ENCODE results near the gene PLA2G15.
A peak's percentile ranks its signal among the peaks of the same experiment; 100 is the strongest.

DNA sequence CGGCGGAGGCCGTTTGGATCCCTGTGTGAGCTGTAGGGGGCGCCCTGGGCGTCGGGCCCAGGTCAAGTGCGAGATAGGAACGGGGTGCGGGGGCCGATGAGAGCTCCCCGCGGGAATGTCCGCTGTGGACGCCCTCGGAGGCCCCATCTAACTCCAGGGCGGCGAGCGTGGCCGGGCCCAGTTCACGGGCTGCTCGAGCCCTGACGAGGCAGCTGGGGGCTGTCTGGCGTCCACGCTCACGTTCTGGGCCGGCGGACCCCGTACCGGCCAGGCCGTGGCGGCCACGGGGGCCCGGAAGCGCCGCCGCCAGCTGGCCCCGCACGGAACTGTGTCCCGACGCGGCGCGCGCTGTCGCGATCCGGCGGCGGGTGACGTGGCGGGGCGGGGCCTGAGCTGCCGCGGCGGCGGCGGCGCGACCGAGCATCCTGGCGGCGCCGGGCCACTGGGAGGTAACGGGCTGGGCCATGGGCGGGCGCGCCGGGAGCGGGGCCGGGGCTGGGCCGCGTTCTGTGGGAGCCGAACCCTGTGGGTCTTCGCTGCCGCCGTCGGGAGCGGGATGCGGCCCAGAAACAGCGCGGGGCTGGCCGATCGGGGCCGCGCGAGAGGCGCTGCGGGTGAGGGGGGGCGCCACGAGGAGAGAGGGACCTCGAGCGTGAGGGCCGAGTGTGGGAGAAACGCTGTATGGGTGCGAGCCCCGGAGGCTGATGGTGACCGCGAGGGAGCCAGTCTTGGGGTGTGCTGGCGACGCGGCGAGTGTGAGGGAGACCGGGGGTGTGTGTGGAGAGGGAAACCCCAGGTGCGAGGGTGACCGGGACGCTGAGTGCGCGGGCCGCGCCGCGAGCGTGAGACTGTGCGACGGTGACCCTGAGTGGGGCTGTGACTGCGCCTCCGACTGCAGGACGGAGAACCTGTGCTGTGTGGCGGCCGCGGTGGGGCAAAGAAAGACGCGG is 19.2 kb downstream of the PLA2G15 start, which contains the start of gene SLC7A6:
- TF ChIP-seq, protein P1, sequence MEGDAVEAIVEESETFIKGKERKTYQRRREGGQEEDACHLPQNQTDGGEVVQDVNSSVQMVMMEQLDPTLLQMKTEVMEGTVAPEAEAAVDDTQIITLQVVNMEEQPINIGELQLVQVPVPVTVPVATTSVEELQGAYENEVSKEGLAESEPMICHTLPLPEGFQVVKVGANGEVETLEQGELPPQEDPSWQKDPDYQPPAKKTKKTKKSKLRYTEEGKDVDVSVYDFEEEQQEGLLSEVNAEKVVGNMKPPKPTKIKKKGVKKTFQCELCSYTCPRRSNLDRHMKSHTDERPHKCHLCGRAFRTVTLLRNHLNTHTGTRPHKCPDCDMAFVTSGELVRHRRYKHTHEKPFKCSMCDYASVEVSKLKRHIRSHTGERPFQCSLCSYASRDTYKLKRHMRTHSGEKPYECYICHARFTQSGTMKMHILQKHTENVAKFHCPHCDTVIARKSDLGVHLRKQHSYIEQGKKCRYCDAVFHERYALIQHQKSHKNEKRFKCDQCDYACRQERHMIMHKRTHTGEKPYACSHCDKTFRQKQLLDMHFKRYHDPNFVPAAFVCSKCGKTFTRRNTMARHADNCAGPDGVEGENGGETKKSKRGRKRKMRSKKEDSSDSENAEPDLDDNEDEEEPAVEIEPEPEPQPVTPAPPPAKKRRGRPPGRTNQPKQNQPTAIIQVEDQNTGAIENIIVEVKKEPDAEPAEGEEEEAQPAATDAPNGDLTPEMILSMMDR (IDR thresholded peaks at IDR 0.05), result peak; percentile 78
- TF ChIP-seq ZFX (IDR thresholded peaks at IDR 0.05; ENCODE audit: borderline replicate concordance), result no peak
